K562 (cell line): Measurements from ENCODE around the gene ZNF546. TPM values are rescaled to one million over a fixed set of nuclear protein-coding genes. Genes with fewer than 3 reads are reported as not detected.

Experiments
- ATAC-seq: fragments of 200-7000 bp; cut with Tn5 transposase; 3 replicates; pipeline ENCODE4 v1.9.1; 2020; ENCODE audit warnings: moderate library complexity
- BruUV-seq: library from RNA; stranded (reverse); fragments of 400-500 nt; replicated peaks from 2 replicates; lab custom pipeline; 2021; lab: Mats Ljungman, UMichigan
- CTCF ChIA-PET: fragments of 300-600 bp; formaldehyde crosslinking; extraction: SDS; loops from one replicate; lab custom pipeline; 2021; ENCODE audit warnings: low intra/inter-chr PET ratio; lab: Yijun Ruan, JAX
- POLR2A ChIA-PET: fragments of 300-600, 350-650 bp; sonication (Branson Sonifier 250); formaldehyde crosslinking; extraction: SDS; loops from one replicate; lab custom pipeline; 2021; ENCODE audit warnings: antibody characterized with exemption, inconsistent platforms; lab: Yijun Ruan, JAX
- DNase-seq, 4 experiments: peaks; one replicate each; pipeline versions ENCODE4 v3.0.0 to v3.0.0-alpha.2; 2011 to 2018; ENCODE audit warnings: low spot score in 3 of 4, mixed read lengths in 3 of 4; ENCODE audit errors: extremely low read depth in 1 of 4
- FAIRE-seq: peaks from 2 replicates; lab custom pipeline; 2011; peaks lifted over from hg19 to GRCh38; lab: Jason Lieb, UNC
- H2AFZ ChIP-seq: 2 replicates; pipeline ENCODE4 v1.6.0; 2011; ENCODE audit warnings: low read depth, low read length, control low read depth, inconsistent platforms
- H3K27ac ChIP-seq: fragments of 200-600 bp; 3 replicates; pipeline ENCODE4 v1.8.0; 2011; ENCODE audit warnings: low read depth, mild to moderate bottlenecking, control low read depth, inconsistent platforms, low read length, moderate library complexity, mixed read lengths; ENCODE audit errors: extremely low read depth
- H3K27me3 ChIP-seq, 2 experiments: fragments of 300-600 bp in 1 of 2; 2 replicates in 1 of 2; 3 replicates in 1 of 2; pipeline versions ENCODE4 v1.6.0 to v1.8.0; 2011; ENCODE audit warnings: inconsistent platforms in 2 of 2, low read length in 2 of 2, mild to moderate bottlenecking in 1 of 2, mixed read lengths in 1 of 2, moderate library complexity in 1 of 2; ENCODE audit not compliant: control insufficient read depth in 2 of 2, insufficient read depth in 2 of 2
- H3K36me3 ChIP-seq: fragments of 300-600 bp; 3 replicates; pipeline ENCODE4 v1.8.0; 2011; ENCODE audit warnings: mild to moderate bottlenecking, low read length, inconsistent platforms; ENCODE audit not compliant: control insufficient read depth, insufficient read depth
- H3K4me1 ChIP-seq, 2 experiments: fragments of 200-600 bp in 1 of 2; replicated peaks in 1 of 2; 2 replicates in 1 of 2; 3 replicates in 1 of 2; pipeline versions ENCODE4 v1.5.1 to v1.8.0; 2011; ENCODE audit warnings: inconsistent platforms in 2 of 2, low read length in 2 of 2, mild to moderate bottlenecking in 1 of 2, mixed read lengths in 1 of 2, moderate library complexity in 1 of 2; ENCODE audit not compliant: control insufficient read depth in 2 of 2, insufficient read depth in 2 of 2
- H3K4me2 ChIP-seq: 2 replicates; pipeline ENCODE4 v1.6.1; 2011; ENCODE audit warnings: low read length, control low read depth, inconsistent platforms, mixed read lengths; ENCODE audit not compliant: insufficient read depth
- H3K4me3 ChIP-seq: fragments of 200-600 bp; sonication (generic), shearing (Covaris generic); 2 replicates; pipeline ENCODE4 v1.5.1; 2016; ENCODE audit warnings: control low read depth, inconsistent platforms
- H3K79me2 ChIP-seq: fragments of 200-600 bp; 3 replicates; pipeline ENCODE4 v1.8.0; 2011; ENCODE audit warnings: low read length, inconsistent platforms; ENCODE audit not compliant: control insufficient read depth, insufficient read depth
- H3K9ac ChIP-seq, 2 experiments: 2 replicates each; pipeline versions ENCODE4 v1.6.0 to v1.6.1; 2011; ENCODE audit warnings: low read depth in 2 of 2, low read length in 2 of 2, control low read depth in 1 of 2, inconsistent platforms in 1 of 2, mild to moderate bottlenecking in 1 of 2, mixed read lengths in 1 of 2; ENCODE audit not compliant: insufficient read depth in 1 of 2
- H3K9me1 ChIP-seq: one replicate; pipeline ENCODE4 v1.6.0; 2011; ENCODE audit warnings: inconsistent platforms, mild to moderate bottlenecking, low read length, moderate library complexity; ENCODE audit not compliant: control insufficient read depth, insufficient read depth
- H3K9me3 ChIP-seq: replicated peaks from 2 replicates; pipeline ENCODE4 v1.5.1; 2011; ENCODE audit warnings: low read depth, low read length, inconsistent platforms; ENCODE audit not compliant: control insufficient read depth, insufficient read depth
- H4K20me1 ChIP-seq: replicated peaks from 2 replicates; pipeline ENCODE4 v1.6.1; 2011; ENCODE audit warnings: low read length, inconsistent platforms, mixed read lengths; ENCODE audit not compliant: control insufficient read depth, insufficient read depth
- CBFA2T3 ChIP-seq: fragments of 450-650 bp; IDR thresholded peaks from 2 replicates; pipeline ENCODE4 v1.6.1; 2017
- CCAR2 ChIP-seq: fragments of 200-400 bp; formaldehyde crosslinking; IDR thresholded peaks from 2 replicates; pipeline ENCODE4 v1.6.1; 2017; ENCODE audit warnings: mild to moderate bottlenecking, low read depth, low read length
- KAT7 ChIP-seq: sonication (generic); formaldehyde crosslinking; IDR thresholded peaks from 2 replicates; pipeline ENCODE4 v1.8.0; 2022; ENCODE audit warnings: missing genetic modification reagents, mild to moderate bottlenecking, borderline replicate concordance
- KLF16 ChIP-seq: IDR thresholded peaks from 2 replicates; pipeline ENCODE4 v1.6.1; 2016; ENCODE audit warnings: antibody characterized with exemption
- NR1H2 ChIP-seq: sonication (generic); formaldehyde crosslinking; IDR thresholded peaks from 2 replicates; pipeline ENCODE4 v1.4.0; 2020; ENCODE audit warnings: mild to moderate bottlenecking, missing genetic modification reagents
- POLR3A ChIP-seq: IDR thresholded peaks from 2 replicates; pipeline ENCODE4 v1.6.1; 2011; ENCODE audit warnings: borderline replicate concordance, mild to moderate bottlenecking, moderate library complexity; ENCODE audit not compliant: insufficient read length, insufficient read depth; ENCODE audit errors: extremely low read depth
- SAP30 ChIP-seq: fragments of 200-600 bp; sonication (generic); IDR thresholded peaks from 2 replicates; pipeline ENCODE4 v1.6.1; 2012; ENCODE audit warnings: borderline replicate concordance, low read depth, mild to moderate bottlenecking, moderate library complexity, low read length, control low read depth, inconsistent platforms; ENCODE audit not compliant: insufficient read depth, poor library complexity, severe bottlenecking
- ZC3H4 ChIP-seq: sonication (generic); formaldehyde crosslinking; IDR thresholded peaks from 2 replicates; pipeline ENCODE4 v1.9.0; 2021; ENCODE audit warnings: missing genetic modification reagents, borderline replicate concordance
- ZFP36 ChIP-seq: fragments of 150-350 bp; IDR thresholded peaks from 2 replicates; pipeline ENCODE4 v1.6.1; 2018; ENCODE audit warnings: low read length, low read depth; ENCODE audit not compliant: partially characterized antibody
- WGBS: fragments of 100-300 bp; shearing (Covaris generic); methylation state at CpG from one replicate; pipeline ENCODE4 v1.1.6; 2016; ENCODE audit warnings: low coverage, mixed read lengths; ENCODE audit not compliant: insufficient coverage; ENCODE audit errors: missing lambda C conversion rate; 5-methylcytosine and 5-hydroxymethylcytosine counted together
- in situ Hi-C: fragments of 300-500 bp; cut with MboI; formaldehyde crosslinking; loops from 4 replicates; pipeline ENCODE4 v1.15.0; 2018; ENCODE audit warnings: inconsistent platforms, mixed read lengths
- intact Hi-C: fragments of 100-400 bp; cut with micrococcal nuclease; formaldehyde crosslinking; loops from 2 replicates; pipeline ENCODE4 v1.14.2; 2022
- polyA plus RNA-seq, 8 experiments: library from polyadenylated mRNA; depleted of rRNA in 4 of 8; stranded (reverse) in 5 of 8; unstranded in 3 of 8; fragments of >200 nt; fragmentation: Nextera tagmentation in 2 of 8; fragmentation: Illumina TruSeq in 1 of 8; extraction: Ambion mirVana in 2 of 8; extraction: Trizol in 1 of 8; gene quantifications; 2 replicates each; pipeline versions ENCODE4 v1.2.1 to v1.2.3, GENCODE V29; 2011 to 2014; ENCODE audit warnings: inconsistent platforms in 1 of 8, missing spikeins in 1 of 8
- total RNA-seq, 7 experiments: library from RNA; depleted of rRNA in 6 of 7; stranded (reverse); fragments of >200 nt in 6 of 7; fragmentation: Illumina TruSeq in 2 of 7; extraction: Trizol in 2 of 7; gene quantifications; 2 replicates each; pipeline versions ENCODE4 v1.2.1 to v1.2.3, GENCODE V29; 2011 to 2021; ENCODE audit warnings: low replicate concordance in 1 of 7
- TF ChIP-seq, protein P1 (sequence below): fragments of 250-450 bp; sonication (Bioruptor Pico); IDR thresholded peaks from 2 replicates; pipeline ENCODE4 v1.4.0; 2020; ENCODE audit warnings: mild to moderate bottlenecking, moderate library complexity

Gene ZNF546
- total and polyA plus RNA-seq, 9 of the 15 experiments (the other 6 are each of a cell fraction or from before 2014, with no cell fraction given) = 0.73 to 5.1 (median 2.2) TPM

DNA sequence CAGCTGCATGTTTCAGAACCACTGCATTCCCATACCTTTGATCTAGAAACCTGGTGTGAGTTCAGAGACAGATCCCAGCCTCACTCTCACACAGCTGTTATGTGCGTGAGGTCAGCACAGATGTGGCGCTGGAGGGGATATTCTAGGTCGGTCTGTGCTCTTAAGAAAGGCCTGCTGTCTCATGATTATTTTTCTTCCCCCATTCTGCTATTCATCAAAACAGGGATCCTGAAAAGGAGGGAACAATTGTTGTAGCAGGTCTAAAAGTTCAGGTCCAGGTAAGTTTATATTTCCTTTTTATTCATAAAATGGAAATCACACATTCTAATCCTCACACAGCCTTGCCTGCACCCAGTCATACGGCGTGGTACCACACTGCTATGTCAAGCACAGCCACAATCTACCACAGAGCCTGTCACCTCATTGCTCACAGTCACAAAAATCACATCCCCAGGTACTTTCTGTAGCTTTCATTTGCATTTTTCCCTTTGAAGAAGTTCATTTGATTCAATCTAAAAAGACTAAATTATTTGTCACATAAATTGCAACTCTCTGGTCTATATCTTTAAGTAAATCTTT lies 867 bp downstream of the ZNF546 start:
- Histone ChIP-seq H3K4me1 (peaks cover 4 to 12% of the 10 kb centered on the region in 2 experiments; a peak in 3 of 5 replicates), H2AFZ (peak overlapping the region; percentile 100), H3K79me2 (peaks cover 22% of the 10 kb centered on the region), H3K36me3 (no peaks in the 10 kb centered on the region), H3K4me3 (peak overlapping the region; percentile 72), H3K9me1 (no peaks in the 10 kb centered on the region), H3K4me2 (peak overlapping the region; percentile 99), H3K27ac (peak overlapping the region; percentile 92), H3K9me3 (peaks cover 2% of the 10 kb centered on the region), H4K20me1 (no peaks in the 10 kb centered on the region), H3K9ac (peak overlapping the region; percentile 89 to 92), H3K27me3 (no peaks in the 10 kb centered on the region)
- intact Hi-C loops (no loop called here), in situ Hi-C loops (no loop called here)
- CTCF ChIA-PET = no interaction called here
- TF ChIP-seq NR1H2 (CRISPR knock-in tag) (0 out of 2 replicates have a peak, but pooled peaks have one; percentile 48), POLR3A (no peak), CCAR2 (no peak), KLF16 (no peak), CBFA2T3 (0 out of 2 replicates have a peak, but pooled peaks have one; percentile 16), ZC3H4 (CRISPR knock-in tag) (0 out of 2 replicates have a peak, but pooled peaks have one; percentile 32), SAP30 (no peak), KAT7 (CRISPR knock-in tag) (0 out of 2 replicates have a peak, but pooled peaks have one; percentile 3), ZFP36 (peak; percentile 16)
- TF ChIP-seq, protein P1, sequence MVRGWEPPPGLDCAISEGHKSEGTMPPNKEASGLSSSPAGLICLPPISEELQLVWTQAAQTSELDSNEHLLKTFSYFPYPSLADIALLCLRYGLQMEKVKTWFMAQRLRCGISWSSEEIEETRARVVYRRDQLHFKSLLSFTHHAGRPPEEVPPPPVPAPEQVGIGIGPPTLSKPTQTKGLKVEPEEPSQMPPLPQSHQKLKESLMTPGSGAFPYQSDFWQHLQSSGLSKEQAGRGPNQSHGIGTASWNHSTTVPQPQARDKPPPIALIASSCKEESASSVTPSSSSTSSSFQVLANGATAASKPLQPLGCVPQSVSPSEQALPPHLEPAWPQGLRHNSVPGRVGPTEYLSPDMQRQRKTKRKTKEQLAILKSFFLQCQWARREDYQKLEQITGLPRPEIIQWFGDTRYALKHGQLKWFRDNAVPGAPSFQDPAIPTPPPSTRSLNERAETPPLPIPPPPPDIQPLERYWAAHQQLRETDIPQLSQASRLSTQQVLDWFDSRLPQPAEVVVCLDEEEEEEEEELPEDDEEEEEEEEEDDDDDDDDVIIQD = no peak
- POLR2A ChIA-PET = interaction anchor here (0.9 kb wide), 1 partner anchor 58 kb away, joined by 3 read pairs; the partner anchor contains the start of gene ZNF780B
- BruUV-seq = no TSS peak
- DNase-seq = peak in 1 of 4 experiments; percentile 26
- 42% methylated on average over 5 of the region's 5 CpGs for WGBS
- peak; percentile 71 for FAIRE-seq
- ATAC-seq = peak; percentile 48
